Osteocyte (in vitro differentiated cells): ENCODE results near the gene TBC1D3B. TPM values are rescaled to one million over a fixed set of nuclear protein-coding genes. Genes with fewer than 3 reads are reported as not detected.
"Not testable (repeated sequence)": the region's sequence is repeated elsewhere in the genome, so short reads cannot be mapped to it uniquely, and the experiment has no call there.

Source experiments
- DNase-seq: peaks from one replicate; pipeline ENCODE4 v3.0.0; 2021; ENCODE audit warnings: mixed read lengths; ENCODE audit not compliant: unreplicated experiment; ENCODE audit errors: extremely low spot score
- H3K27ac Mint-ChIP-seq: one replicate; pipeline ENCODE4 v1.8.0; 2021; ENCODE audit warnings: mild to moderate bottlenecking, mixed read lengths; ENCODE audit not compliant: unreplicated experiment
- H3K27me3 Mint-ChIP-seq: one replicate; pipeline ENCODE4 v1.8.0; 2021; ENCODE audit warnings: mixed read lengths; ENCODE audit not compliant: unreplicated experiment
- H3K36me3 Mint-ChIP-seq: one replicate; pipeline ENCODE4 v1.8.0; 2021; ENCODE audit warnings: mixed read lengths; ENCODE audit not compliant: unreplicated experiment
- H3K4me1 Mint-ChIP-seq: one replicate; pipeline ENCODE4 v1.8.0; 2021; ENCODE audit warnings: mixed read lengths; ENCODE audit not compliant: unreplicated experiment
- H3K4me3 Mint-ChIP-seq: one replicate; pipeline ENCODE4 v1.8.0; 2021; ENCODE audit warnings: mild to moderate bottlenecking, moderate library complexity, mixed read lengths; ENCODE audit not compliant: unreplicated experiment
- H3K9me3 Mint-ChIP-seq: one replicate; pipeline ENCODE4 v1.8.0; 2021; ENCODE audit warnings: mixed read lengths; ENCODE audit not compliant: unreplicated experiment
- CTCF ChIP-seq: fragments of 200-600 bp; sonication (generic); IDR thresholded peaks from 2 replicates; pipeline ENCODE4 v1.5.0; 2021; ENCODE audit warnings: antibody characterized with exemption, mild to moderate bottlenecking, moderate library complexity
- total RNA-seq: library from RNA; stranded (reverse); gene quantifications from 2 replicates; pipeline ENCODE4 v1.2.1, GENCODE V29; 2021

The TBC1D3B gene
- total RNA-seq, 1 donor from 2014 or later = 12.6 TPM

- Mint-ChIP-seq H3K27me3 (peaks cover 30% of the 10 kb centered on the region), H3K9me3 (peaks cover 4% of the 10 kb centered on the region), H3K4me3 (no peak overlapping the region), H3K27ac (no peak overlapping the region), H3K36me3 (no peaks in the 10 kb centered on the region), H3K4me1 (no peaks in the 10 kb centered on the region)
- DNase-seq = no peak
- TF ChIP-seq CTCF = no peak
These were observed 37.3 kb upstream of the TBC1D3B start for GRCh38 chr17:36213695-36214094.

GRCh38 chr17:36212966-36213365, 36.5 kb upstream of the TBC1D3B start:
- DNase-seq = no peak
- Mint-ChIP-seq H3K4me3 (no peak overlapping the region), H3K27me3 (peaks cover 28% of the 10 kb centered on the region), H3K9me3 (peaks cover 4% of the 10 kb centered on the region), H3K4me1 (no peaks in the 10 kb centered on the region), H3K27ac (no peak overlapping the region), H3K36me3 (no peaks in the 10 kb centered on the region)
- no peak for TF ChIP-seq CTCF

- TF ChIP-seq CTCF = no peak
- no peaks in the 10 kb centered on the region for H3K9me3 Mint-ChIP-seq
- no peak for DNase-seq
- H3K27me3 Mint-ChIP-seq = peaks cover 31% of the 10 kb centered on the region
- no peaks in the 10 kb centered on the region for H3K36me3 Mint-ChIP-seq
- H3K4me3 Mint-ChIP-seq = no peak overlapping the region
- no peak overlapping the region for H3K27ac Mint-ChIP-seq
- H3K4me1 Mint-ChIP-seq = no peaks in the 10 kb centered on the region
These were observed 35.8 kb upstream of the TBC1D3B start for GRCh38 chr17:36212272-36212605.

- H3K4me3 Mint-ChIP-seq, DNase-seq, H3K4me1 Mint-ChIP-seq, H3K9me3 Mint-ChIP-seq, H3K27ac Mint-ChIP-seq, H3K36me3 Mint-ChIP-seq: not testable (repeated sequence)
- H3K27me3 Mint-ChIP-seq = peaks cover 36% of the 10 kb centered on the region
These were observed 35.2 kb upstream of the TBC1D3B start for GRCh38 chr17:36211484-36212271.

GRCh38 chr17:36210439-36211211, 34.2 kb upstream of the TBC1D3B start, which contains the start of gene CCL4L2:
Gene CCL4L2 (plus strand): TSS chr17:36211063.
- DNase-seq, H3K4me3 Mint-ChIP-seq, H3K9me3 Mint-ChIP-seq, H3K27ac Mint-ChIP-seq, H3K4me1 Mint-ChIP-seq, H3K36me3 Mint-ChIP-seq: not testable (repeated sequence)
- peaks cover 41% of the 10 kb centered on the region for H3K27me3 Mint-ChIP-seq

GRCh38 chr17:36209575-36209974, 33.1 kb upstream of the TBC1D3B start:
- Mint-ChIP-seq H3K4me1 (no peaks in the 10 kb centered on the region), H3K27ac (no peak overlapping the region), H3K4me3 (no peak overlapping the region), H3K27me3 (peaks cover 37% of the 10 kb centered on the region), H3K36me3 (no peaks in the 10 kb centered on the region), H3K9me3 (no peaks in the 10 kb centered on the region)
- no peak for TF ChIP-seq CTCF
- DNase-seq = no peak

GRCh38 chr17:36207383-36207782, 30.9 kb upstream of the TBC1D3B start:
- not testable (repeated sequence) for H3K36me3 Mint-ChIP-seq, H3K4me1 Mint-ChIP-seq, H3K9me3 Mint-ChIP-seq, H3K4me3 Mint-ChIP-seq, H3K27ac Mint-ChIP-seq, DNase-seq
- H3K27me3 Mint-ChIP-seq = peaks cover 28% of the 10 kb centered on the region

GRCh38 chr17:36206486-36206821, 30.0 kb upstream of the TBC1D3B start:
- H3K9me3 Mint-ChIP-seq, DNase-seq, H3K4me1 Mint-ChIP-seq, H3K4me3 Mint-ChIP-seq, H3K36me3 Mint-ChIP-seq, H3K27ac Mint-ChIP-seq: not testable (repeated sequence)
- H3K27me3 Mint-ChIP-seq = peaks cover 29% of the 10 kb centered on the region
